HG02759 (cell line): ENCODE results near the gene CNTN1.

Source experiments
- ATAC-seq: cut with Tn5 transposase; IDR thresholded peaks from one replicate; pipeline ENCODE4 v1.9.1; 2021; ENCODE audit warnings: mild to moderate bottlenecking, moderate library complexity; ENCODE audit not compliant: unreplicated experiment

The CNTN1 gene

GRCh38 chr12:40953076-40953475, 260.8 kb downstream of the CNTN1 start:
- ATAC-seq = no peak

- no peak for ATAC-seq
These were observed 265.2 kb downstream of the CNTN1 start for GRCh38 chr12:40957417-40957816.

GRCh38 chr12:40959041-40959440, 266.8 kb downstream of the CNTN1 start:
- no peak for ATAC-seq

GRCh38 chr12:40963751-40964150, 271.5 kb downstream of the CNTN1 start:
- ATAC-seq = no peak

GRCh38 chr12:40969796-40970195, 277.6 kb downstream of the CNTN1 start:
- no peak for ATAC-seq

GRCh38 chr12:40970320-40970907, 278.2 kb downstream of the CNTN1 start:
- no peak for ATAC-seq

- ATAC-seq = no peak
These were observed 279.7 kb downstream of the CNTN1 start for GRCh38 chr12:40971911-40972310.

- no peak for ATAC-seq
These were observed 284.3 kb downstream of the CNTN1 start for GRCh38 chr12:40976546-40976945.

- ATAC-seq = no peak
These were observed 288.3 kb downstream of the CNTN1 start for GRCh38 chr12:40980427-40980961.

- no peak for ATAC-seq
These were observed 293.8 kb downstream of the CNTN1 start for GRCh38 chr12:40986001-40986400.

- no peak for ATAC-seq
These were observed 296.1 kb downstream of the CNTN1 start for GRCh38 chr12:40988355-40988754.

GRCh38 chr12:40988824-40989223, 296.6 kb downstream of the CNTN1 start:
- ATAC-seq = no peak

- ATAC-seq = no peak
These were observed 297.5 kb downstream of the CNTN1 start for GRCh38 chr12:40989785-40990184.

- ATAC-seq = no peak
These were observed 299.9 kb downstream of the CNTN1 start for GRCh38 chr12:40992158-40992557.

GRCh38 chr12:40992674-40993073, 300.4 kb downstream of the CNTN1 start:
- ATAC-seq = no peak

GRCh38 chr12:40993158-40993557, 300.9 kb downstream of the CNTN1 start:
- no peak for ATAC-seq

GRCh38 chr12:40996091-40996490, 303.9 kb downstream of the CNTN1 start:
- no peak for ATAC-seq

- ATAC-seq = no peak
These were observed 307.0 kb downstream of the CNTN1 start for GRCh38 chr12:40999210-40999609.

GRCh38 chr12:41008472-41008871, 316.2 kb downstream of the CNTN1 start:
- no peak for ATAC-seq

- no peak for ATAC-seq
These were observed 319.7 kb downstream of the CNTN1 start for GRCh38 chr12:41011939-41012338.

GRCh38 chr12:41013881-41014642, 321.8 kb downstream of the CNTN1 start:
- no peak for ATAC-seq

GRCh38 chr12:41014643-41015020, 322.4 kb downstream of the CNTN1 start:
- no peak for ATAC-seq
